ENCODE data around the gene ILF3.

Gene ILF3

DNA sequence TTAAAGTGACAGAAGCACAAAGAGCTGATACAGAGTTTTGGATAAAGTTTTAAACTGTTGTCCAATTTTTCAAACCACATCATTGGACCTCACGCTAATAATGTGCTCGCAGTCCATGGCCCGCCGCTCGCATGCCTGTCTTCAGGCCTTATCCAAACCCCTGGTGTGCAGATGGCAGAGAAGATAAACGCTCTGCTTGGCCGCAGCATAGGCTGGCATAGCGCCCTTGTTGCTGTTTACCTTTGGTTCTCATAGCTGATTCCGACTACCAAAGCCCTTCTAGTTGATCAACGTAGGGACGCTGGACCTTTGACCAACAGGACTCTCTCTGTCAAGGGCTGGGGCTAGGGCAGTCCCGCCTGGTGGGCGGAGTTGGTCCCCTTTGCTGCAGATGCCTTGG lies 23.6 kb downstream of the ILF3 start:
- no peak overlapping the region for H3K4me3 ChIP-seq (ENCODE audit: low read depth, low read length)
- TF ChIP-seq, protein P1, sequence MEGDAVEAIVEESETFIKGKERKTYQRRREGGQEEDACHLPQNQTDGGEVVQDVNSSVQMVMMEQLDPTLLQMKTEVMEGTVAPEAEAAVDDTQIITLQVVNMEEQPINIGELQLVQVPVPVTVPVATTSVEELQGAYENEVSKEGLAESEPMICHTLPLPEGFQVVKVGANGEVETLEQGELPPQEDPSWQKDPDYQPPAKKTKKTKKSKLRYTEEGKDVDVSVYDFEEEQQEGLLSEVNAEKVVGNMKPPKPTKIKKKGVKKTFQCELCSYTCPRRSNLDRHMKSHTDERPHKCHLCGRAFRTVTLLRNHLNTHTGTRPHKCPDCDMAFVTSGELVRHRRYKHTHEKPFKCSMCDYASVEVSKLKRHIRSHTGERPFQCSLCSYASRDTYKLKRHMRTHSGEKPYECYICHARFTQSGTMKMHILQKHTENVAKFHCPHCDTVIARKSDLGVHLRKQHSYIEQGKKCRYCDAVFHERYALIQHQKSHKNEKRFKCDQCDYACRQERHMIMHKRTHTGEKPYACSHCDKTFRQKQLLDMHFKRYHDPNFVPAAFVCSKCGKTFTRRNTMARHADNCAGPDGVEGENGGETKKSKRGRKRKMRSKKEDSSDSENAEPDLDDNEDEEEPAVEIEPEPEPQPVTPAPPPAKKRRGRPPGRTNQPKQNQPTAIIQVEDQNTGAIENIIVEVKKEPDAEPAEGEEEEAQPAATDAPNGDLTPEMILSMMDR (IDR thresholded peaks at IDR 0.05; ENCODE audit: low read depth, low read length) = no peak

DNA sequence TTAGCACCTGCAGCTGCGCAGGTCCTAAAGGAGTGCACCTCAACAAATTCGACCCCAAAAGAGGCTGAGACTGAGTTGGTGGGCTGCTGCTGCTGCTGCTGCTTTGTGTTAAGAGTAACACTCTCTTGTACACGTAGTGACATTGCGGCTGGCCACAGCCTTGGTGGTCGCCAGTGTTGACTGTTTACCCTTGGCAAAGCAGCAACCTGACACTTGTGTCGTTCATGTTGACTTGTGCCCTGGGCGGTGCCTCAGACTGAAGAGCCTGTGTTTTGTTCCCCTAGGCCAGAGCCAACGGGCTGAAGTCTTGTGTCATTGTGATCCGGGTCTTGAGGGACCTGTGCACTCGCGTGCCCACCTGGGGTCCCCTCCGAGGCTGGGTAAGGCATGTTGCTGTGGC lies 24.7 kb downstream of the ILF3 start:
- TF ChIP-seq, protein P1 (IDR thresholded peaks at IDR 0.05; ENCODE audit: low read depth, low read length) = no peak
- no peak overlapping the region for H3K4me3 ChIP-seq (ENCODE audit: low read depth, low read length)

DNA sequence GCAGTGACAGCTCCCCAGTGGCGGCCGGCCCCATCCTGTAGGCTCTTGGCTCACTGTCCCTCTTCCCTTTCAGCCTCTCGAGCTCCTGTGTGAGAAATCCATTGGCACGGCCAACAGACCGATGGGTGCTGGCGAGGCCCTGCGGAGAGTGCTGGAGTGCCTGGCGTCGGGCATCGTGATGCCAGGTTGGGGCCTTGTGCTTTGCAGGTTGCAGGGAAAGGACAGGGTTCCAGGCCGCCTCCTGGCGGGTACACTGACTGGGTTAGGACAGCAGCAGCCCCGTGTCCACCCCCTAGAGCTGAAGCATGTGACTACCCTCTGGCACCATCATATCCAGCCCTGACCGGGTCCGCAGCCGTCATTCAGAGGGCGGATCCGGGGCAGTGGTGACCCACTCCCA lies 25.6 kb downstream of the ILF3 start:
- H3K4me3 ChIP-seq (ENCODE audit: low read depth, low read length) = no peak overlapping the region
- TF ChIP-seq, protein P1 (IDR thresholded peaks at IDR 0.05; ENCODE audit: low read depth, low read length) = no peak

DNA sequence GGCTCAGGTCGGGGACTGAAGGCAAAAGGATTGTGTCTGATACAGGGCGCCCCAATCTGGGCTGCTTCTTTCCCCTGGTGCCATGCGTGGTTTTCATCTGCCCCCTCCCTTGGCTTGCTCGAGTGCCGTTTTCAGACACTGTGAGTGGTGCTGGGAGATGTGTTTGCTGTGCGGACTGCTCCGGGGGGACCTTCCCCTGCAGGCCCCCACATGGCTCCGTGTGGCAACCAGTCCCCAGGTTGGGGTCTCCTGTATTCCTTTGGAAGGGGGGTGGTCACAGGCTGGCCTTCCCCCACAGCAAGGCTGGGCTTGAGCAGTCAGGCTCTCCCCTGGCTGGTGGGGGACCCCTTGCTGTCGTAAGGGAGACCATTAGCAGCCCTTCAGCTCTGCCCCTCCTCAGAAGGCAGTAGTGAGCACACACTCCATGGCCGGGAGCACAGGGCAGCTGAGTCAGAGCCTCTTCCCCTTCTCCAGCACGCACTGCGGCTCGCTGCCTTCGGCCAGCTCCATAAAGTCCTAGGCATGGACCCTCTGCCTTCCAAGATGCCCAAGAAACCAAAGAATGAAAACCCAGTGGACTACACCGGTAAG lies 26.5 kb downstream of the ILF3 start:
- no peak overlapping the region for H3K4me3 ChIP-seq (ENCODE audit: low read depth, low read length)
- TF ChIP-seq, protein P1 (IDR thresholded peaks at IDR 0.05; ENCODE audit: low read depth, low read length) = no peak

DNA sequence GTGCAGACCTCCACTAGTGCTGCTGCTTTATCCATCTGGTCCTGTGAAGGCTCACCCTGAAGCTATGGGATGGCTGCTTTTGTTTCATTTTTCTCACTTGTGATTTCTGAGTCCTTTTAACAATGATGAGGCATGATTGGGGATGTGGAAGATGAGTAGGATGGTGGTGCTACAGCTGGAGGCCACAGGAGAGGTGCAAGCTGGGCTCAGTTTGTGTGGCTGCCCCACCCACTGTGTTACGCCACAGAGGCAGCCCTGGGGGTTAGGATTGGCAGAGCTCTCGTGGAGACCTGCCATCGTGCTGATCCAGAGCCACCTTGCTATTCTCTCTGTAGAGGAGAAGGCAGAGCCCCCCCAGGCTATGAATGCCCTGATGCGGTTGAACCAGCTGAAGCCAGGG lies 27.5 kb downstream of the ILF3 start:
- no peak overlapping the region for H3K4me3 ChIP-seq (ENCODE audit: low read depth, low read length)
- TF ChIP-seq, protein P1 (IDR thresholded peaks at IDR 0.05; ENCODE audit: low read depth, low read length) = no peak

DNA sequence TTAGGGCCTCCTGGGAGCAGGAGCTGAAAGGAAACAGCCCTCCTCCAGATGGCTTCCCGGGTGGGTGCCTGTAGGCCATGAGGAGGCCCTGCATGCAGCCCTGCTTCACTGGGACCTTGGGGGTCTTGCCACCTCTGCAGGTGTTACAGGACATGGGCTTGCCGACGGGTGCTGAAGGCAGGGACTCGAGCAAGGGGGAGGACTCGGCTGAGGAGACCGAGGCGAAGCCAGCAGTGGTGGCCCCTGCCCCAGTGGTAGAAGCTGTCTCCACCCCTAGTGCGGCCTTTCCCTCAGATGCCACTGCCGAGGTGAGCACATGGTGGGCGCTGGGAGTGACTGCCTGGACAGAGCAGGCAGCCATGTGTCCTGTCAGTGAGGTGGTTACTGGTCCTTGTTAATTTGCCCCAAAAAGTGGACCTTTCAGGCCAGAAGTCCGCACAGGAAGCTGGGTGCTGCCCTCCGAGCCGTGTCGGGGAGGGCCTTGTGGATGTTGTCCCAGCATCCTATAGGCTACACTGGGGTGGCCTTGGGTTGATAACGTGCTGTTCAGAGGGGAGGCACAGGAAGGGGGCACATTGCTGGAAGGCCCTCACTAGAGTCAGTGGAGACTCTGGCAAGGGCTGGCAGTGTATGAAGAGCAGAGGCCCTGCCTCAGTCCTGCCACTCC lies 28.4 kb downstream of the ILF3 start:
- H3K4me3 ChIP-seq (ENCODE audit: low read depth, low read length) = no peak overlapping the region
- TF ChIP-seq, protein P1 (IDR thresholded peaks at IDR 0.05; ENCODE audit: low read depth, low read length) = no peak

DNA sequence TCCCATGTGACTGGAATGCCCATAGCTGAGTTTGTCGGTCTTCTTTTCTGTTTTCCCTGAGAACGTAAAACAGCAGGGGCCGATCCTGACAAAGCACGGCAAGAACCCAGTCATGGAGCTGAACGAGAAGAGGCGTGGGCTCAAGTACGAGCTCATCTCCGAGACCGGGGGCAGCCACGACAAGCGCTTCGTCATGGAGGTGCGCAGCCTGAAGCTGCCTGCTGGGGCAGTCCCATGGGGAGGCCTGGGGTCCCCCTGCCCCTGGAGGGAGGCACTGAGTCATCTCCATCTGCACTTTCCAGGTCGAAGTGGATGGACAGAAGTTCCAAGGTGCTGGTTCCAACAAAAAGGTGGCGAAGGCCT lies 28.9 kb downstream of the ILF3 start:
- H3K4me3 ChIP-seq (ENCODE audit: low read depth, low read length) = no peak overlapping the region
- TF ChIP-seq, protein P1 (IDR thresholded peaks at IDR 0.05; ENCODE audit: low read depth, low read length) = no peak

Measured in WI38 (cell line).